NT2/D1 (cell line): ENCODE measurements around the gene STXBP2.

Experiments used
- DNase-seq: peaks from one replicate; pipeline ENCODE4 v3.0.0-alpha.2; 2011; ENCODE audit warnings: low read depth, low spot score
- H3K27me3 ChIP-seq: 2 replicates; pipeline ENCODE4 v1.6.0; 2011; ENCODE audit warnings: mild to moderate bottlenecking; ENCODE audit not compliant: insufficient read length, insufficient read depth
- H3K36me3 ChIP-seq: 2 replicates; pipeline ENCODE4 v1.6.1; 2011; ENCODE audit warnings: mild to moderate bottlenecking, low read length, mixed read lengths; ENCODE audit not compliant: insufficient read depth, insufficient read length
- H3K4me1 ChIP-seq: 2 replicates; pipeline ENCODE4 v1.5.1; 2011; ENCODE audit not compliant: insufficient read depth, insufficient read length
- H3K4me3 ChIP-seq: 2 replicates; pipeline ENCODE4 v1.5.1; 2011; ENCODE audit warnings: low read depth; ENCODE audit not compliant: insufficient read length
- H3K9ac ChIP-seq: 2 replicates; pipeline ENCODE4 v1.6.0; 2011; ENCODE audit warnings: low read depth; ENCODE audit not compliant: insufficient read length
- H3K9me3 ChIP-seq: 2 replicates; pipeline ENCODE4 v1.5.1; 2011; ENCODE audit warnings: mild to moderate bottlenecking, low read length; ENCODE audit not compliant: insufficient read depth
- SUZ12 ChIP-seq: IDR thresholded peaks from 2 replicates; pipeline ENCODE4 v1.6.1; 2011; ENCODE audit not compliant: insufficient read length, insufficient read depth; ENCODE audit errors: extremely low read depth
- YY1 ChIP-seq: IDR thresholded peaks from 2 replicates; pipeline ENCODE4 v1.6.1; 2011; ENCODE audit not compliant: insufficient read length, insufficient read depth
- ZNF274 ChIP-seq: IDR thresholded peaks from 2 replicates; pipeline ENCODE4 v1.6.1; 2011; ENCODE audit warnings: mild to moderate bottlenecking, low read depth, low read length

STXBP2 gene

GRCh38 chr19:7617735-7618134 lies 19.2 kb upstream of the STXBP2 start:
- H3K36me3 ChIP-seq: peaks cover 64% of the 10 kb centered on the region
- no peaks in the 10 kb centered on the region for H3K4me1 ChIP-seq
- H3K27me3 ChIP-seq: no peaks in the 10 kb centered on the region
- DNase-seq: no peak
- H3K9ac ChIP-seq: no peak overlapping the region
- no peaks in the 10 kb centered on the region for H3K9me3 ChIP-seq
- no peak for TF ChIP-seq ZNF274
- TF ChIP-seq SUZ12: no peak
- H3K4me3 ChIP-seq: no peak overlapping the region

- no peak for DNase-seq
- Histone ChIP-seq H3K27me3 (no peaks in the 10 kb centered on the region), H3K36me3 (peaks cover 71% of the 10 kb centered on the region), H3K9me3 (no peaks in the 10 kb centered on the region), H3K4me1 (no peaks in the 10 kb centered on the region), H3K9ac (no peak overlapping the region), H3K4me3 (no peak overlapping the region)
- TF ChIP-seq YY1 (no peak), SUZ12 (no peak), ZNF274 (no peak)
These were observed 18.6 kb upstream of the STXBP2 start for GRCh38 chr19:7618348-7618747.

GRCh38 chr19:7618771-7619510 lies 18.0 kb upstream of the STXBP2 start:
- TF ChIP-seq SUZ12 (no peak), YY1 (no peak), ZNF274 (no peak)
- Histone ChIP-seq H3K4me1 (no peaks in the 10 kb centered on the region), H3K9me3 (no peaks in the 10 kb centered on the region), H3K36me3 (peaks cover 76% of the 10 kb centered on the region), H3K27me3 (no peaks in the 10 kb centered on the region), H3K9ac (no peak overlapping the region), H3K4me3 (no peak overlapping the region)
- no peak for DNase-seq

GRCh38 chr19:7619671-7620441 lies 17.1 kb upstream of the STXBP2 start:
- H3K36me3 ChIP-seq: peaks cover 85% of the 10 kb centered on the region
- TF ChIP-seq YY1: no peak
- TF ChIP-seq ZNF274: no peak
- no peak for TF ChIP-seq SUZ12
- no peak for DNase-seq
- H3K4me3 ChIP-seq: no peak overlapping the region
- H3K27me3 ChIP-seq: no peaks in the 10 kb centered on the region
- no peaks in the 10 kb centered on the region for H3K4me1 ChIP-seq
- no peak overlapping the region for H3K9ac ChIP-seq
- H3K9me3 ChIP-seq: no peaks in the 10 kb centered on the region

- no peak overlapping the region for H3K4me3 ChIP-seq
- TF ChIP-seq ZNF274: no peak
- TF ChIP-seq YY1: no peak
- TF ChIP-seq SUZ12: no peak
These were observed 16.2 kb upstream of the STXBP2 start for GRCh38 chr19:7620442-7621412.

GRCh38 chr19:7622933-7623685 lies 13.8 kb upstream of the STXBP2 start:
- Histone ChIP-seq H3K4me1 (no peaks in the 10 kb centered on the region), H3K9me3 (no peaks in the 10 kb centered on the region), H3K36me3 (peaks cover 96% of the 10 kb centered on the region), H3K4me3 (no peak overlapping the region), H3K27me3 (no peaks in the 10 kb centered on the region), H3K9ac (no peak overlapping the region)
- TF ChIP-seq YY1: no peak
- TF ChIP-seq SUZ12: no peak
- no peak for TF ChIP-seq ZNF274
- DNase-seq: no peak

More at GRCh38 chr19:7620442-7621412, 16.2 kb upstream of the STXBP2 start:
- Histone ChIP-seq H3K36me3 (peaks cover 92% of the 10 kb centered on the region), H3K9ac (no peak overlapping the region), H3K27me3 (no peaks in the 10 kb centered on the region), H3K4me1 (no peaks in the 10 kb centered on the region), H3K9me3 (no peaks in the 10 kb centered on the region)
- DNase-seq: no peak
